GM20000 (cell line): Measurements from ENCODE around the gene ADSS2.

Experiments used
- DNase-seq: peaks from one replicate; pipeline ENCODE4 v3.0.0; 2012; ENCODE audit warnings: low spot score
- CTCF ChIP-seq: IDR thresholded peaks from 2 replicates; pipeline ENCODE4 v1.5.1; 2012; ENCODE audit warnings: mild to moderate bottlenecking, control low read depth; ENCODE audit errors: extremely low read depth, missing control alignments

The ADSS2 gene

GRCh38 chr1:244429818-244430217 lies 21.9 kb downstream of the ADSS2 start:
- TF ChIP-seq CTCF: no peak
- no peak for DNase-seq

- TF ChIP-seq CTCF: no peak
- DNase-seq: no peak
Measured at GRCh38 chr1:244427647-244428046, 24.1 kb downstream of the ADSS2 start.

DNA sequence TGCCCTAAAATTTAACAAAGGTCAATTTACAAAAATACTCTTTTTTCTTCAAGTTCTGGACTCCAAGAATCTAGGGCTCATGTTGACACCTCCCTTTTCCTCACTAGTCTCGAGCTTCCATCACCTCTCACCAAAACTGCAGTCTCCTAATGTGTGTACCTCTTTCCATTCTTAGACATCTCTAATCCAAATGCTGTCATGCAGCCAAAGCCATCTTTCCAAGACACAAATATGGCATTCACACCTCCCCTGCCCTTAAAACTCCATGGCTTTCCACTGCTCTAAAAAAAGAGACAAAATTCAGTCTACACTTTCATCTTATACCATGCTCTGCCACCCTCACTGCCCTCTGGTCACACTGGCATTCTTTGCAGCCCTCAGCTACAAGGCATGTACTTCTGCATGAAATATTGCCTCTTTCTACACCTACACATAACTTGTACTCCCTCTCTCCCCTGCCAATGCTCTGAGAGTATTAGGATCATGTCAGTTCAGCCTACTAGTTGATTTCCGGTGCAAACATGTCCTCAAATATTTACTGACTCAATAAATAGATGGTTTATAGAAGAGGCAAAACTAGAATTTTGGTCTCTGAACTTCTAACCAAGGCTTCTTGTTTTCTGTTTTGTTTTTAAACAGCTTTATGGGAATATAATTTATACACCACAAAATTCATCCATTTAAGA lies 26.9 kb downstream of the ADSS2 start:
- no peak for DNase-seq
- TF ChIP-seq CTCF: no peak

GRCh38 chr1:244422174-244422573 lies 29.5 kb downstream of the ADSS2 start:
- no peak for TF ChIP-seq CTCF
- no peak for DNase-seq

GRCh38 chr1:244419024-244419423 lies 32.7 kb downstream of the ADSS2 start:
- no peak for DNase-seq
- TF ChIP-seq CTCF: no peak

DNA sequence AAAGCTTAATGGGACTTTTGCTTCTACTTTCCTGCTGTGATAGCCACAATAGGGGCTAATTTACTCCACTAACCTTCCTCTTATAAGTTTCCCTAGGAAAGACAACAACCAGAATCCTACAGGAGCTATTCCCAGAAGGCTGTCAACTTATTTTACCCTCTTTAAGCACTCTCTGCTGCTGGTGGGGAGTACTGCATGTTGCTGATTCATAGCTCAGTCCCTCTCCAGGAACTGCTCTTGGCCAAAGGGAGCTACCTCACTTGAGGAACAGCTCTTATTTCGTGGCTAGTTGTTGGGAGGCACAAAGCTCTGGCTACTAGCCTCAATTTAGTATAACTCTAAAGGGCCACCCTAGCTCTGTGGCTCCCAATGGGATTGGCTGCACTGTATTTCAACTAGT lies 37.2 kb downstream of the ADSS2 start:
- DNase-seq: no peak
- no peak for TF ChIP-seq CTCF

GRCh38 chr1:244413736-244414135 lies 38.0 kb downstream of the ADSS2 start:
- no peak for DNase-seq
- no peak for TF ChIP-seq CTCF
